ENCODE results near the gene CNIH4. TPM values are rescaled to one million over a fixed set of nuclear protein-coding genes. Genes with fewer than 3 reads are reported as not detected.

Gene CNIH4
- total and polyA plus RNA-seq, 2 experiments from 2014 or later = 53.5 to 194 TPM

DNA sequence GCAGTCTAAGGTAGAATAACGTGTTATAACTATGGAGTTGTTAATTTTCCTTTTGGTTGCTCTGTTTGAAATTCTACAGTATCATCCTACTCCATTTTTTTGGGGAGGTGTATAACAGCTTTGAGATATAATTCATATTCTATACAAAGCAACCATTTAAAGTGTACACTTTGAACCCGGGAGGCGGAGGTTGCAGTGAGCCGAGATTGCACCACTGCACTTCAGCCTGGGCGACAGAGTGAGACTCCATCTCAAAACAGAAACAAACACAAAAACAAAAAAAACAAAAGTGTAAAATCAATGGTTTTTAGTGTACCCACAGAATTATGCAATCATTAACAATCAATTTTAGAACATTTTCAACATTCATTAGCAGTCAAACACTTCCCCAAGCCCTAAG is 33.8 kb downstream of the CNIH4 start:
- DNase-seq (ENCODE audit: low spot score) = no peak
- Mint-ChIP-seq H3K9me3 (no peaks in the 10 kb centered on the region), H3K27me3 (ENCODE audit: insufficient read depth, low read depth, poor library complexity) (no peaks in the 10 kb centered on the region), H3K4me3 (no peak overlapping the region), H3K4me1 (no peaks in the 10 kb centered on the region), H3K36me3 (ENCODE audit: low read depth) (peaks cover 79% of the 10 kb centered on the region), H3K27ac (no peak overlapping the region; the same call in 1 of the 2 replicates)
- no peaks in the 10 kb centered on the region for H3K79me2 ChIP-seq (replicated peaks; ENCODE audit: insufficient read depth)
- no peak overlapping the region for H3K4me3 ChIP-seq
- H3K36me3 ChIP-seq (ENCODE audit: insufficient read depth) = peaks cover 55% of the 10 kb centered on the region; the same call in 1 of the 2 replicates
- H3K27ac ChIP-seq (ENCODE audit: low read depth) = no peak overlapping the region
- H4K20me1 ChIP-seq (replicated peaks; ENCODE audit: insufficient read depth) = peaks cover 8% of the 10 kb centered on the region
- H3K4me2 ChIP-seq = no peak overlapping the region
- H3K9me2 ChIP-seq (ENCODE audit: insufficient read depth) = no peaks in the 10 kb centered on the region
- H2AFZ ChIP-seq = no peak overlapping the region
- ATAC-seq = no peak
- H3F3A ChIP-seq (replicated peaks; ENCODE audit: low read depth) = peaks cover 8% of the 10 kb centered on the region; the same call in 1 of the 2 replicates
- H3K4me1 ChIP-seq (ENCODE audit: insufficient read depth) = no peaks in the 10 kb centered on the region
- no peaks in the 10 kb centered on the region for H3K27me3 ChIP-seq (ENCODE audit: insufficient read depth)
- TF ChIP-seq EZH2 (IDR thresholded peaks at IDR 0.05; ENCODE audit: low read depth, unreplicated experiment) = no peak
- TF ChIP-seq, protein P1, sequence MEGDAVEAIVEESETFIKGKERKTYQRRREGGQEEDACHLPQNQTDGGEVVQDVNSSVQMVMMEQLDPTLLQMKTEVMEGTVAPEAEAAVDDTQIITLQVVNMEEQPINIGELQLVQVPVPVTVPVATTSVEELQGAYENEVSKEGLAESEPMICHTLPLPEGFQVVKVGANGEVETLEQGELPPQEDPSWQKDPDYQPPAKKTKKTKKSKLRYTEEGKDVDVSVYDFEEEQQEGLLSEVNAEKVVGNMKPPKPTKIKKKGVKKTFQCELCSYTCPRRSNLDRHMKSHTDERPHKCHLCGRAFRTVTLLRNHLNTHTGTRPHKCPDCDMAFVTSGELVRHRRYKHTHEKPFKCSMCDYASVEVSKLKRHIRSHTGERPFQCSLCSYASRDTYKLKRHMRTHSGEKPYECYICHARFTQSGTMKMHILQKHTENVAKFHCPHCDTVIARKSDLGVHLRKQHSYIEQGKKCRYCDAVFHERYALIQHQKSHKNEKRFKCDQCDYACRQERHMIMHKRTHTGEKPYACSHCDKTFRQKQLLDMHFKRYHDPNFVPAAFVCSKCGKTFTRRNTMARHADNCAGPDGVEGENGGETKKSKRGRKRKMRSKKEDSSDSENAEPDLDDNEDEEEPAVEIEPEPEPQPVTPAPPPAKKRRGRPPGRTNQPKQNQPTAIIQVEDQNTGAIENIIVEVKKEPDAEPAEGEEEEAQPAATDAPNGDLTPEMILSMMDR (conservative IDR thresholded peaks at IDR 0.05; ENCODE audit: low read depth in 2 of 2) = no peak
- no peak for TF ChIP-seq ZNF462 (CRISPR knock-in tag; IDR thresholded peaks at IDR 0.05)
- TF ChIP-seq POLR2AphosphoS5 (IDR thresholded peaks at IDR 0.05; ENCODE audit: low read depth) = no peak
- TF ChIP-seq EZH2phosphoT487 (IDR thresholded peaks at IDR 0.05; ENCODE audit: unreplicated experiment) = no peak
- no peak for TF ChIP-seq CREB1 (CRISPR knock-in tag; IDR thresholded peaks at IDR 0.05; ENCODE audit: low read depth)
- TF ChIP-seq NANOG (IDR thresholded peaks at IDR 0.05; ENCODE audit: borderline replicate concordance) = no peak
